Ishikawa (cell line): ENCODE data around the gene ZNF747.

Experiments used
- CEBPB ChIP-seq: IDR thresholded peaks from 2 replicates; pipeline ENCODE4 v1.6.1; 2012
- CREB1 ChIP-seq: IDR thresholded peaks from 2 replicates; pipeline ENCODE4 v1.6.1; 2012; ENCODE audit warnings: low read depth
- EGR1 ChIP-seq: IDR thresholded peaks from 2 replicates; pipeline ENCODE4 v1.6.1; 2012
- EP300 ChIP-seq: IDR thresholded peaks from 2 replicates; pipeline ENCODE4 v1.6.1; 2012; ENCODE audit warnings: borderline replicate concordance
- FOXM1 ChIP-seq: IDR thresholded peaks from 2 replicates; pipeline ENCODE4 v1.6.1; 2012; ENCODE audit warnings: low read depth, borderline replicate concordance
- NFIC ChIP-seq: IDR thresholded peaks from 2 replicates; pipeline ENCODE4 v1.6.1; 2012
- RAD21 ChIP-seq: IDR thresholded peaks from 2 replicates; pipeline ENCODE4 v1.6.1; 2012; ENCODE audit warnings: low read depth
- TAF1 ChIP-seq: IDR thresholded peaks from 2 replicates; pipeline ENCODE4 v1.6.1; 2012; ENCODE audit warnings: low read depth, mild to moderate bottlenecking
- TCF12 ChIP-seq: IDR thresholded peaks from 2 replicates; pipeline ENCODE4 v1.6.1; 2012; ENCODE audit warnings: low read depth
- TEAD4 ChIP-seq: IDR thresholded peaks from 2 replicates; pipeline ENCODE4 v1.6.1; 2012
- YY1 ChIP-seq: IDR thresholded peaks from 2 replicates; pipeline ENCODE4 v1.6.1; 2012; ENCODE audit warnings: low read depth
- ZBTB7A ChIP-seq: IDR thresholded peaks from 2 replicates; pipeline ENCODE4 v1.6.1; 2012; ENCODE audit warnings: low read depth
- TF ChIP-seq, protein P1 (sequence below): IDR thresholded peaks from 2 replicates; pipeline ENCODE4 v1.6.1; 2012
- TF ChIP-seq, protein P2 (sequence below): IDR thresholded peaks from 2 replicates; pipeline ENCODE4 v1.6.1; 2012
- TF ChIP-seq, protein P3 (sequence below): IDR thresholded peaks from 2 replicates; pipeline ENCODE4 v1.6.1; 2012; ENCODE audit warnings: low read depth, mild to moderate bottlenecking

The ZNF747 gene

GRCh38 chr16:30511509-30511908, 23.1 kb downstream of the ZNF747 start:
- no peak for TF ChIP-seq ZBTB7A
- no peak for TF ChIP-seq TCF12
- no peak for TF ChIP-seq EP300
- TF ChIP-seq TAF1, result no peak
- TF ChIP-seq, protein P1, sequence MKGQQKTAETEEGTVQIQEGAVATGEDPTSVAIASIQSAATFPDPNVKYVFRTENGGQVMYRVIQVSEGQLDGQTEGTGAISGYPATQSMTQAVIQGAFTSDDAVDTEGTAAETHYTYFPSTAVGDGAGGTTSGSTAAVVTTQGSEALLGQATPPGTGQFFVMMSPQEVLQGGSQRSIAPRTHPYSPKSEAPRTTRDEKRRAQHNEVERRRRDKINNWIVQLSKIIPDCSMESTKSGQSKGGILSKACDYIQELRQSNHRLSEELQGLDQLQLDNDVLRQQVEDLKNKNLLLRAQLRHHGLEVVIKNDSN, result no peak
- TF ChIP-seq FOXM1, result no peak
- TF ChIP-seq CEBPB, result no peak
- TF ChIP-seq NFIC, result no peak
- TF ChIP-seq, protein P2, sequence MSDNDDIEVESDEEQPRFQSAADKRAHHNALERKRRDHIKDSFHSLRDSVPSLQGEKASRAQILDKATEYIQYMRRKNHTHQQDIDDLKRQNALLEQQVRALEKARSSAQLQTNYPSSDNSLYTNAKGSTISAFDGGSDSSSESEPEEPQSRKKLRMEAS, result no peak

DNA sequence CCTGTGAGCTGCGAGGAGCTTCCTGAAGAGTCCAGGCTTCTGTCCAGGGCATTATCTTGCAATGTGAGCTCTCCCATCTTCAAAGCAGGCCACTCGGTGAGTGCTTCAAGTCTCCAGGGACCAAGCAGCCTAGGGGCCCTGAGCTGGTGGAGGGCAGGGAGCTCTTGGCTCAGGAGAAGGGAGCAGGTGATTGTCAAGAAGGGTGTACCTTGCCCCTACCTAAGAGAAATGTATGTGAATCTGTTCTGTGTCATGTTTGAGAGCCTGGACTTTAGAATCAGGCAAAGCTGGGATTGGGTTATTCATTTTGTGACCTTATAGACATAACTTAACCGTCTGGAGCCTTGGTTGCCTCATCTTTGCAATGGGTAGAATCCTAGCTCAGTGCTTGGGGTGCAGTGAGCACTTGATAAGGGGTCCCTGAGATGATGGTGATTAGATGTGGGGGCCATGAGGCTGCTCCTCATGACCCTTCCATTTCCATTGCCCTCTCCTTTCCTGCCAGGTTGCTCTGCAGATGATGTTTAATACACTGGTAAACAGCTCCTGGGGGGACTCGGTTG, 24.2 kb downstream of the ZNF747 start:
- TF ChIP-seq ZBTB7A (no peak), YY1 (no peak), TCF12 (no peak), TAF1 (no peak), CREB1 (no peak), NFIC (no peak)

GRCh38 chr16:30509081-30509765, 25.4 kb downstream of the ZNF747 start:
- TF ChIP-seq, protein P2, result no peak
- no peak for TF ChIP-seq YY1

GRCh38 chr16:30503403-30504296, 31.0 kb downstream of the ZNF747 start:
- TF ChIP-seq EP300 (no peak), TEAD4 (no peak)
- TF ChIP-seq, protein P1, result no peak

- TF ChIP-seq FOXM1, result no peak
Measured at GRCh38 chr16:30499284-30499683, 35.4 kb downstream of the ZNF747 start.

- TF ChIP-seq YY1 (no peak), CREB1 (no peak), RAD21 (no peak), EGR1 (no peak), TCF12 (no peak)
- TF ChIP-seq, protein P1, result peak; percentile 46
Measured at GRCh38 chr16:30494709-30495108, 39.9 kb downstream of the ZNF747 start.

DNA sequence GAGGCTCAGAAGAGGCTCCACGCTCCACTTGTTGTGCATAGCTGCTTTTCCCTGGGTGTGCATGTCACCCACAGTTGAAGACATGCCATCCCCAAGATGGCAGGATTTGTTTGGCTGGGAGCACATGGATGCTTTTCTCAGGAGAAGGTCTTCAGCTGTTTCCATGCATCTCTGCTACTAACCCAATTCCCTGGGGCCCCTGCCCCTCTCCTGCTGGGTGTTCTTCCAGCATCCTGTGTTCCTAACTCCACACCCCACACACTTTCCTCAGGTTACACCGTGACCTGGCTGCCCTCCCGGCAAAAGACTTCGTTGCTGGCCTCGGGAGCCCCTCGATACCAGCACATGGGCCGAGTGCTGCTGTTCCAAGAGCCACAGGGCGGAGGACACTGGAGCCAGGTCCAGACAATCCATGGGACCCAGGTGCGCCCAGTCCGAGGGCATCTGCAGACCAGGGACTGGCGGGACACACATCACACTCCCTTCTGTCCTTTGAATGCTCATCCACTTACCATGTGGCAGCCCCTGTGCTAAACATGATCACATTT, 40.6 kb downstream of the ZNF747 start:
- TF ChIP-seq TAF1 (no peak), NFIC (no peak), EP300 (no peak), TEAD4 (no peak), TCF12 (no peak), FOXM1 (no peak), YY1 (no peak), ZBTB7A (no peak), EGR1 (no peak), RAD21 (no peak), CREB1 (no peak), CEBPB (no peak)
- TF ChIP-seq, protein P3, sequence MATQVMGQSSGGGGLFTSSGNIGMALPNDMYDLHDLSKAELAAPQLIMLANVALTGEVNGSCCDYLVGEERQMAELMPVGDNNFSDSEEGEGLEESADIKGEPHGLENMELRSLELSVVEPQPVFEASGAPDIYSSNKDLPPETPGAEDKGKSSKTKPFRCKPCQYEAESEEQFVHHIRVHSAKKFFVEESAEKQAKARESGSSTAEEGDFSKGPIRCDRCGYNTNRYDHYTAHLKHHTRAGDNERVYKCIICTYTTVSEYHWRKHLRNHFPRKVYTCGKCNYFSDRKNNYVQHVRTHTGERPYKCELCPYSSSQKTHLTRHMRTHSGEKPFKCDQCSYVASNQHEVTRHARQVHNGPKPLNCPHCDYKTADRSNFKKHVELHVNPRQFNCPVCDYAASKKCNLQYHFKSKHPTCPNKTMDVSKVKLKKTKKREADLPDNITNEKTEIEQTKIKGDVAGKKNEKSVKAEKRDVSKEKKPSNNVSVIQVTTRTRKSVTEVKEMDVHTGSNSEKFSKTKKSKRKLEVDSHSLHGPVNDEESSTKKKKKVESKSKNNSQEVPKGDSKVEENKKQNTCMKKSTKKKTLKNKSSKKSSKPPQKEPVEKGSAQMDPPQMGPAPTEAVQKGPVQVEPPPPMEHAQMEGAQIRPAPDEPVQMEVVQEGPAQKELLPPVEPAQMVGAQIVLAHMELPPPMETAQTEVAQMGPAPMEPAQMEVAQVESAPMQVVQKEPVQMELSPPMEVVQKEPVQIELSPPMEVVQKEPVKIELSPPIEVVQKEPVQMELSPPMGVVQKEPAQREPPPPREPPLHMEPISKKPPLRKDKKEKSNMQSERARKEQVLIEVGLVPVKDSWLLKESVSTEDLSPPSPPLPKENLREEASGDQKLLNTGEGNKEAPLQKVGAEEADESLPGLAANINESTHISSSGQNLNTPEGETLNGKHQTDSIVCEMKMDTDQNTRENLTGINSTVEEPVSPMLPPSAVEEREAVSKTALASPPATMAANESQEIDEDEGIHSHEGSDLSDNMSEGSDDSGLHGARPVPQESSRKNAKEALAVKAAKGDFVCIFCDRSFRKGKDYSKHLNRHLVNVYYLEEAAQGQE, result no peak
- TF ChIP-seq, protein P2, result no peak
- TF ChIP-seq, protein P1, result no peak
